ENCODE results near the gene KRTAP10-10.
"Not testable (repeated sequence)": the region's sequence is repeated elsewhere in the genome, so short reads cannot be mapped to it uniquely, and the experiment has no call there.

KRTAP10-10 gene

GRCh38 chr21:44682580-44683151, 45.5 kb downstream of the KRTAP10-10 start:
- DNase-seq (ENCODE audit: low read depth in 3 of 3): no peak

GRCh38 chr21:44684077-44684476, 46.9 kb downstream of the KRTAP10-10 start:
- no peak for DNase-seq (ENCODE audit: low read depth in 3 of 3)

- no peak for DNase-seq (ENCODE audit: low read depth in 3 of 3)
Measured at GRCh38 chr21:44684483-44684882, 47.3 kb downstream of the KRTAP10-10 start.

- not testable (repeated sequence) for DNase-seq (ENCODE audit: low read depth in 3 of 3)
Measured at GRCh38 chr21:44685050-44685449, 47.9 kb downstream of the KRTAP10-10 start.

- no peak for DNase-seq (ENCODE audit: low read depth in 3 of 3)
Measured at GRCh38 chr21:44686000-44686781, 49.0 kb downstream of the KRTAP10-10 start.

GRCh38 chr21:44686843-44687561, 49.8 kb downstream of the KRTAP10-10 start:
- no peak for DNase-seq (ENCODE audit: low read depth in 3 of 3)

GRCh38 chr21:44687671-44688070, 50.5 kb downstream of the KRTAP10-10 start:
- no peak for DNase-seq (ENCODE audit: low read depth in 3 of 3)
